ENCODE measurements around the gene TSPAN11. TPM values are rescaled to one million over a fixed set of nuclear protein-coding genes. Genes with fewer than 3 reads are reported as not detected.

The TSPAN11 gene
- total and polyA plus RNA-seq, 2 of the 4 experiments (the other 2 are of a cell fraction): 0.18 to 0.26 TPM

- POLR2A ChIA-PET (ENCODE audit: unreplicated experiment): no interaction called here
- H4K8ac ChIP-seq (ENCODE audit: low read depth in 2 of 2, low read length in 2 of 2): no peak overlapping the region
- no peak overlapping the region for H3K4me3 ChIP-seq (ENCODE audit: insufficient read depth, low read depth, low read length)
- no peak overlapping the region for H3K23ac ChIP-seq (ENCODE audit: low read depth, low read length)
- BruUV-seq (replicated peaks): no TSS peak
- H3K79me1 ChIP-seq (ENCODE audit: low read depth in 1 of 2, low read length in 2 of 2): no peaks in the 10 kb centered on the region
- intact Hi-C loops (cut with micrococcal nuclease): no loop called here
- no peak overlapping the region for H3K18ac ChIP-seq (ENCODE audit: low read depth, low read length)
- CTCF ChIA-PET: no interaction called here
- H2AK9ac ChIP-seq (replicated peaks; ENCODE audit: low read depth, low read length, poor library complexity): no peak overlapping the region
- H3K27ac ChIP-seq (ENCODE audit: insufficient read depth, low read length): no peak overlapping the region
- H4K5ac ChIP-seq (ENCODE audit: low read depth, low read length): no peak overlapping the region
- H2BK5ac ChIP-seq (ENCODE audit: low read depth, low read length, poor library complexity, severe bottlenecking): no peak overlapping the region
- H3K9me3 ChIP-seq (ENCODE audit: control insufficient read depth, insufficient read depth, low read length): no peaks in the 10 kb centered on the region
- no peak overlapping the region for H2AK5ac ChIP-seq (ENCODE audit: low read depth, low read length)
- no peak overlapping the region for H3K4me2 ChIP-seq (ENCODE audit: low read depth, low read length)
- no peak overlapping the region for H3K14ac ChIP-seq (replicated peaks; ENCODE audit: low read depth, low read length)
- H3K9ac ChIP-seq (ENCODE audit: low read depth, low read length): no peak overlapping the region
- no peaks in the 10 kb centered on the region for H3K4me1 ChIP-seq (ENCODE audit: control insufficient read depth, insufficient read depth, low read length)
- H3K56ac ChIP-seq (ENCODE audit: extremely low read depth, insufficient read depth, low read length): no peak overlapping the region
- dilution Hi-C loops (cut with HindIII; ENCODE audit: low sequenced_read_pairs, unreplicated experiment): no loop called here
- no peak overlapping the region for H2BK20ac ChIP-seq (ENCODE audit: low read depth, low read length)
- no peak overlapping the region for H2BK15ac ChIP-seq (ENCODE audit: low read depth, low read length)
- H3K9me1 ChIP-seq (ENCODE audit: insufficient read depth, low read length): no peaks in the 10 kb centered on the region
- no peak overlapping the region for H4K91ac ChIP-seq (ENCODE audit: insufficient read depth, low read depth, low read length)
- no peak for TF ChIP-seq MXI1 (IDR thresholded peaks at IDR 0.05; ENCODE audit: borderline replicate concordance, low read depth, low read length)
- in situ Hi-C loops (cut with MboI; ENCODE audit: low sequenced_read_pairs): no loop called here
- H2AFZ ChIP-seq (replicated peaks; ENCODE audit: low read length, poor library complexity): peak overlapping the region; percentile 27
- no peaks in the 10 kb centered on the region for H4K20me1 ChIP-seq (ENCODE audit: insufficient read depth, low read length)
- 57% methylated on average over 2 of the region's 7 CpGs; no CpG with 5 or more reads in 1 of the 2 experiments for WGBS, 2 experiments (ENCODE audit: extremely low coverage in 2 of 2, insufficient read length in 1 of 2)
- no peaks in the 10 kb centered on the region for H3K36me3 ChIP-seq (ENCODE audit: control insufficient read depth, insufficient read depth, low read length)
- H2BK120ac ChIP-seq (ENCODE audit: low read depth, low read length): no peak overlapping the region
- DNase-seq (no peak), ATAC-seq (ENCODE audit: low read depth) (no peak)
- H3K27me3 ChIP-seq (ENCODE audit: control insufficient read depth, insufficient read depth, low read length): peaks cover 47% of the 10 kb centered on the region; the same call in 1 of the 2 replicates
- H3K4ac ChIP-seq (ENCODE audit: low read depth, low read length): no peak overlapping the region
Measured at GRCh38 chr12:30976206-30976605, 49.7 kb downstream of the TSPAN11 start.

Measured in IMR-90 (cell line).